Stimulated activated CD8-positive, alpha-beta memory T cell treated with anti-CD3 and anti-CD28 coated beads, Interleukin-12 subunit alpha, Interleukin-12 subunit beta, amount 100 ng/mL, for 1 hour (primary cell): Measurements from ENCODE around the gene CCN5.
"Not testable (repeated sequence)": the region's sequence is repeated elsewhere in the genome, so short reads cannot be mapped to it uniquely, and the experiment has no call there.

Source experiments
- DNase-seq: peaks from one replicate; pipeline ENCODE4 v3.0.0-alpha.2; 2020; ENCODE audit warnings: low read depth

CCN5 gene, protein sequence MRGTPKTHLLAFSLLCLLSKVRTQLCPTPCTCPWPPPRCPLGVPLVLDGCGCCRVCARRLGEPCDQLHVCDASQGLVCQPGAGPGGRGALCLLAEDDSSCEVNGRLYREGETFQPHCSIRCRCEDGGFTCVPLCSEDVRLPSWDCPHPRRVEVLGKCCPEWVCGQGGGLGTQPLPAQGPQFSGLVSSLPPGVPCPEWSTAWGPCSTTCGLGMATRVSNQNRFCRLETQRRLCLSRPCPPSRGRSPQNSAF

DNA sequence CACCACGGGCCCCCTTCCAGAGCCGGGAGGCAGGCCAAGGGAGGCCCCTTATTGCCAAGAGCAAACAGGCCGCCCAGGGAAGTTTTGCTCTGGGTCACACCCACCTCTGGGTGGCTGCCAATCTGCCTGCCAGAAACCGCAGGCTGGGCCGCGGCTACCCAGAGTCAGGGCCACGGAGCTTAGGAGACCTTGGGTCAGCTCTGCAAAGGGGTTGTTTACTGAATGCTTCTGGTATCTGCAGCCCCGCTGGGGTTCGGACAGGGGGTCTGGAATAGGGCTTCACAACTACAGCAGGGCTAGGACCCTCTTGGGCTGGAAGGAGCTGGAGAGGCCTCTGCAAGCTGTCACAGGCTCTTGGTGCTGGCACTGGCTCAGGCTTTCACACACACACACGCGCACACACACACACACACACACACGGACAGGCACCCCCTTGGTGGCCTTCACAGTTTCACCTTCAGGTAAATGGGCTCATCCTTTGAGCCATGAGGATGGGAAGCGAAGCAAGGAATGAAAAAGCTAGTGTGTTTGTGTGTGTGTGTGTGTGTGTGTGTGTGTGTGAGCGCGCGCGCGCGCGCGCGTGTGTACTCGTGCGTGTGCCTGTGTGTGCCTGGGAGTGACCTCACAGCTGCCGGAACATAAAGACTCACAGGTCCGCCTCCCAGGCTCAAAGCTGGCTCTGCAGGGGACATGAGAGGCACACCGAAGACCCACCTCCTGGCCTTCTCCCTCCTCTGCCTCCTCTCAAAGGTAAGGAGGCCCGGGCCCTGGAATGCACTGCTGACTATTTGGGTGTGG, at the start of gene CCN5:
Gene CCN5, plus strand, starts transcription at position 669 of the 798 bp plus-strand sequence. Its CDS starts 22 bp downstream, at position 691.
- no peak for DNase-seq

GRCh38 chr20:44666066-44666465, 49.1 kb upstream of the CCN5 start:
- no peak for DNase-seq

GRCh38 chr20:44670851-44671250, 44.3 kb upstream of the CCN5 start:
- DNase-seq = not testable (repeated sequence)

DNA sequence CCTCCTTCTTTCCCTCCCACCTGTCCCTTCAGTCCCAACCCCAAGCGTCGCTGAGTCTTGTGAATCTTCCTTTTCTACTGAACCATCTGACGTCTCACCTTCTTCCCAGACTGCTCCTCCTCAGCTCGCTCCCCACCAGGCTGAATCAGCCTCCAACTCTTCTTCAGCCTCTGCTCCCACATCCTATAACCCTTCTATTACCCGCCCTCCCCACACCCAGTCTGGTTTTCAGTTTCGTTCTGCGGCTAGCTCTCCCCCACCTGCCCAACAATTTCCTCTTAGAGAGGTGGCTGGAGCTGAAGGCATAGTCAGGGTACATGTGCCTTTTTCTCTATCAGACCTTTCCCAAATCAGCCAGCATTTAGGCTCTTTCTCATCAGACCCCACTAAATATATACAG, 43.6 kb upstream of the CCN5 start:
- peak; percentile 42 for DNase-seq

- not testable (repeated sequence) for DNase-seq
These were observed 42.8 kb upstream of the CCN5 start for GRCh38 chr20:44672318-44672902.

DNA sequence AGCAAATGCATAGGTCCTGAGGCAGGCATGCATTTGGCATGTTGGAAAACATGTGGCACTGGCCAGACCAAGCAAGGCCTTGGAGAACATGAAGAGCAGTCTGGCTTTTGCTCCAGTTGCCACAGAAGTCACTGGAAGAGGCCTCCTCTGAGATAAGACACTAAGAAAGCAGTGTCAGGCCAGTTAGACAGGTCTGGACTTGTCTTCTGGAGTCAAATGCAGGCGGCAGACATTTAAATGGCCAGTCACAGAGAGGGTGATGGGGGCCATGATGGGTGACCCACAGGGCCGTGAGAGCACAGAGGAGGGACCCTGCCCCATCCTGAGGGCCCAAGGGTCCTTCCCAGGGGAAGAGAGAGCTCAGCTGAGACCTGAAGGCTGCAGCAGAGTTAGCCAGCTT, 36.9 kb upstream of the CCN5 start:
- no peak for DNase-seq

GRCh38 chr20:44678990-44679611, 36.1 kb upstream of the CCN5 start:
- no peak for DNase-seq

DNA sequence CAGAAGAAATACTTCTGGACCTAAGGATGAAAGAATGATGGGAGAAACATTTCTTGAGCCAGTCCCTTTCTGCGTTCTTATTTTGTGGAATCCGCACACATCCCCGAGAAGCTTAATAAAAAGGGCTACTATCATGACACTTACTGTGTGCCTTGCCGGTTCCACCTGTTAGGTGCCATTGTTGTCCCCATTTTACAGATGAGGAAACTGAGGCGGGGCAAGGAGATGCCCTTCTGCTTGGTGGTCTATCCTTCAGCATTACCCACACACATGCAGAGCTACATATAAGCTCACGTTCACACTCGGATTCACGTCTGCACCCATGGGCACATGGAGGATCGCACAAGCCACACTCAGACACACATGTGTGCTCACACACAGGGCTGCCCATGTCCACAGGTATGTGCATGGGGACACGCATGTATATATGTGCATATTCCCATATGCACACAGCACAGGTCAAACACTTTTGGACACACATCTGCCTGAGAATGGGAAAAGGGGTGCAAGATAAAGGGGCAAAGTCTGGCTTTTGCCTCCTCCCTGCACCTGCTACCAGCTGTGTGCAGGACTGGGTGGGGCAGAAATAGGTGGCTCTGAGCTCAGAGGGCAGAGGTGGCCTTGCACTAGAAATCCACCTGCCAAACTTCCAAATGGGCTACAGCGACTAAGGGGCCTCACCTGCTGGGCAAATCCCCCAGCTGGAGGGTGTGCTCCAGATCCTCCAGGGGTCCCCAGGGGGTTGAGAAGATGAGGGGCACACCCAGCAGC, 33.2 kb upstream of the CCN5 start:
- DNase-seq = no peak

DNA sequence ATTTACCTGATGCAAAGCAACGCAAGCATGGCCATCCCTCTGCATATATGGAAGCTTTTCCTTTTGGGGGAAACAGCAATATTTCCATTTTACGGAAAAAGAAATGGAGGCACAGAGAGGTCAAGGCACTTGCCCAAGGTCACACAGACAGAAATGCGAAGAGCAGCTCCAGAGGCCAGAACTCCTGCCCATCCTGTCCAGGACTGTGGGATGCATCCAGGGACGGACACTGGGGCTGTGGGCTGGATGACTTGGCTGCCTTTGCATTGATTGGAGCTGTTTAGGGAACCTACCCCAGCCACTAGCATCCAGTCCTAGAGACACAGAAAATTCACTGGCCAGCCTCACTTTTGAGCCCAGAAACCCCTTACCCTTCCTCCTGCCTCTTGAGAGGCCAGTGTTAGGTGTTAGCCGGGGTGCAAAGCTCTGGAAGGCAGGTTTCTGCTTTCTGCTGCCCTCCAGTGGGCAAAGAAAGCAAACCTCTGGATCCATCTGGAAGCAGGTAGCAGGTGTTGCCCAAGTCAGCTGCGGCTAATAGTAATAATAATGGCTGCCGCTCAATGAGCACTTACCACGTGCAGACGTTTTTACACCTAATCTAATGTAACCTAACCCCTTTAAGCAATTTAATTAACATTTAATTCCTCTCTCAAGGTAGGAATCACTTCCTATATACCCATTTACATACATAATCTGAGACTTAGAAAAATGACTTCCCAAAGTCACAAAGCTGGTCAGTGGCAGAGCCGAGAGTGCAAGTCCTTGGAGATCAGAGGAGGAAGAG, 31.7 kb upstream of the CCN5 start:
- DNase-seq = peak; percentile 38

DNA sequence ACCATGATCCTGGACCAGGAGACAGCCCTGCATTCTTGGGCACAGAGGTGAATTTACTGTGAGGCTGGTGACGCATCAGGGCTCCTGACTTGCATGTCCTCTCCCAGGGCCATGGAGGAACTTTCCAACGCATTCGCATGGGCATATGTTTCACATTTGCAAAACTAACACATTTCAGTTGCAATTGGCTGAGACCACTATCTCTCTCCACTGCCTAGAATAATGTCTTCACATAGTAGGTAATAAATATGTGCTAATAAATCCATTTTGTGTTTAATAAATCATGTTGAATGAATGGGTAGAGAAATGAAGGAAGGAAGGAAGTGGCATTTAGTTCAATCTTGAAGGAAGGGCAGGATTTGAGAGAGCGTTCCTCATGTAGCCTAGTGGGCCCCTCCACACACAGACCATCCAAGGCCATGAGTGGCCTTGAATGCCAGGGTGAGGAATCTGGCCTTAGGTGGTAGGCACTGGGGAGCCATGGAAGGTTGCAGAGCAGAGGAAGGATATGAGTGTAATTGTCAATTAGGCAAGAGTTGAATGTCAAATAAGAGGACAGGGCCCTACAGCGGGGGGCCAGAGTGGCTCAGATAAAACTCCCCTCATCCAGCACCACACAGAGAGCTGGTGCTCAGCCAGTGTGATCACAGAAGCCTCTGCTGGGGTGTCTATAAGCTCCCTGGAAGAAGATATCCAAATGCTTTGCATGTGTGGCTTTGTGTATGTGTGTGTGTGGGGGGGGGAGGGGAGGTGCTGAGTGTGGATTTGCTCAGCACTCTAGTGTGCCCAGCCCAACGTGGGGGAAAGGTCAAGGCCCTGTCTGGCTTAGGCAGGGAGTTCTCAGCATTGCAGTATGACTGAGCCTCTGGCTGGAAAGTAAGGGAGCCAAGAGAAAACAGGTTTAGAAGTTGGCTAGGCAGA, 30.9 kb upstream of the CCN5 start:
- DNase-seq = no peak

DNA sequence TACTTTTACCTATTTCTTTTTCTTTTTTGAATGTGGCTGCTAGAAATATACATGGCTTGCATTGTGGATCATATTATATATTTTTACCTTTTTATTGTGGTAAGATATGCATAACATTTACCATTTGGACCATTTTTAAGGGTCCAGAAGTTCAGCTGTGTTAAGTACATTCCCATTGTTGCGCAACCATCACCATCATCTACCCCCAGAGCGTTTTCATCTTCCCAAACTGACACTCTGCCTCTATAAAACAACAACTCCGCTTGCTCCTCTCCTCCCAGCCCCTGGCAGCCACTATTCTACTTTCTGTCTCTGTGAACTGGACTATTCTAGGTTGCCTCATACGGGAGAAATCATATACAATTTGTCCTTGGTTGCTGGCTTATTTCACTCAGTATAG, 28.2 kb upstream of the CCN5 start:
- DNase-seq = no peak

DNA sequence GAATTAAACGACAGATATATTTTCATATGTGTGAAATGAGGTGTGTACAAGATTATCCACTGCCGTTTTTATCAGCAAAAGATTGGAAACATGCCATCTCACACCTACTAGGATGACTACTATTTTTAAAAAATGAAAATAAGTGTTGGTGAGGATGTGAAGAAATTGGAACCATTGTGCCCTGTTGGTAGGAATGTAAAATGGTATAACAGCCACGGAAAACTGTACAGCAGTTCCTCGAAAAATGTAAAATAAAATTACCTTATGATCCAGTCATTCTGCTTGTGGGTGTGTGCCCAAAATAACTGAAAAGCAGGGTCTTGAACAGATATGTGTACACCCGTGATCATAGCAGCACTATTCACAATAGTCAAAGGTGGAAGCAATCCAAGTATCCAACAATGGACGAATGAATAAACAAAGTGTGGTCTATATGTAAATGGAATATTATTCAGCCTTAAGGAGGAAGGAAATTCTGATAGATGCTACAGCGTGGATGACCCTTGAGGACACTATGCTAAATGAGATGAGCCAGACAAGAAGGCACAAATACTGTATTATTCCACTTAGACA, 27.0 kb upstream of the CCN5 start:
- no peak for DNase-seq

- DNase-seq = no peak
These were observed 25.4 kb upstream of the CCN5 start for GRCh38 chr20:44689809-44690208.

DNA sequence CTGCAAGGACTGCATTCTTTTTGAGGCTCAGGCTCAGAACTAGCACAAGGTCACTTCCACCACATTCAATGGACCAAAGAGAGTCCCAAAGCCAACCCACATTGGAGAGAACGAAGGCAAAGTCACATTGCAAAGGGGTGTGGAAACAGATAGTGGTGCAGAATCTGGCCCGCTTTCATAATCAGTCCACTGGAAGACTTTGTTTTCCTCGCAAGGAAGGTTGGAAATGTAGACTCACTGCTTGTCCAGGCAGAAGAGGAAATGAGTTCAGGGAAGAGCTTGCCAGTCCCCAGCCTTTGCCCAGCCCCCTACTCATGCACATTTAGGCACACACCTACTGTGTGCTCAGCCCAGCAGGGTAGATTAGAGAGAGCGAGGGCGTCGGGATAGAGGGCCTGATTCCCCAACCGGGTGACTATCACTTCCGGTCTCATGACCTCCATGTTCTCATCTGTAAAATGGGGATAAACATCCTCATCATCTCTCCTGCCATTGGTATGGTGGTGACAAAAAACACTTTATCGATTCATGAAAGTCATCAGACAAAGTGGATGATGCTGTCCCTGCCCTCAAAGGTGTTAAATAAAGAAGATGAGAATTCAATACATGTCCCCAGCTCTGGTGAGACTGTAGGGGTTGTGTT, 24.3 kb upstream of the CCN5 start:
- DNase-seq = no peak

DNA sequence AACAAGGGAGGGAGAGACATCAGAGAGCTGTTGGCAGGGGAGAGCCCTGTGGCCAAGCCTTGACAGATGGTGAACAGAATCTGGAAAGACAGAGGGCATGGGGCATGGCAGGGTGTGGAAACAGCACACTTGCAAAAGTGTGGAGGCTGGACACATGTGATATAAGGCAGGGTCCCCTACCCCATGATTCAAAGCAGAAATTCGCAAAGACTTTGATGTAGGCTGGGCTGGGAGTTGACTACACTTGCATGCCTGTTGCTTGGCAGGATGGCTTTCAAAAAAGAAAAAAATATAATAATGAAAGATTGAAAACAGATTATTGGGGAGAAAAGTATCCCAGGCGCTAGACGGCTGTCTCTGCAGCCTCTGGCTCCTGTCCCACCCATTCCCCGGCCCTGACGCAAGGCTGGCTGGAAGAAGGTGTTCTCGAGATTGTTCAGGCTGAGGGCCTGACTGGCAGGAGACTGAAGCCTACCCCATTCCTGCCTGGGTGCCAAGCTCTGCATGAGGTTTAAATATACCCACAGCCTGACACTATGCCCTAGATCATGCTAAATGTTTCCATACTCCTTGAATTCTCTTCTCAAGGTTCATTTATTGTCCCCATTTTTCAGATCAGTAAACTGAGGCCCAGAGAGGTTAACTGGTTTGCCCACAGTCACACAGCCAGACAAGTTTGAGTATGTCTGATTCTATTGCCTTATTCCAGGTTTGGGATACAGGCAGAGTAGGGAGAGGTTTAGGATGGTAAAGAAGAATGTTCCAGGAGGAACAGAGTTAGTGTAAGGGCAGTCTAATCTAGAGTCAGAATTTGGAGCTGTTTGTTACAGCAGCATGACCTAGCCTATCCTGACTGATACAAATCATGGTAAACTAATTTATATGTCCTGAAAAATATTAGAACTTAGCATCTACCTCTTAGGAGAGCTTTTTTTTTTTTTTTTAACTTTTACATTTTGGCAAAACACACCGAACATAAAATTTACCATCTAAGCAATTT, 23.4 kb upstream of the CCN5 start:
- DNase-seq = no peak

- no peak for DNase-seq
These were observed 22.2 kb upstream of the CCN5 start for GRCh38 chr20:44692932-44693480.

- no peak for DNase-seq
These were observed 21.5 kb upstream of the CCN5 start for GRCh38 chr20:44693627-44694026.

DNA sequence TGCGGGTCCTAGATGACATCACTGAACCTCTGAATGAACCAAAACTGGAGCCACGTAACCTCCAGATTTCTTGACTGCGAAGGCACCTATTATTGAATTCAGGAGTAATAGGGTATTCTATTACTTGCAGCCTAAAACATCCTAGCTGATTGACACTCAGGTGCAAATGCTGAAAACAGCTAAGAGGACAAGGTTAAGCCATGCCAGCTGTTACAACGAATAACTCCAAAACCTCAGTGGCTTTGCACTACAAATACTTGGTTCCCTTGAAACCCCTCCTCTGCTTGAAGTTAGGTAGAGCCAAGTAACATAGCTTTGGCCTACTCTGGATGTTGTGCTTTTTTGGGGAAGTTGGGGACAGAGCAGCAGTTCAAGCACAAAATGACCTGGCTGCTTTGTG, 21.0 kb upstream of the CCN5 start:
- DNase-seq = no peak
